LNCAP (cell line): Measurements from ENCODE around the gene ZSCAN22.

Experiments
- TF ChIP-seq, protein P1 (sequence below): fragments of 450-650 bp; IDR thresholded peaks from 2 replicates; pipeline ENCODE4 v1.5.1; 2017; ENCODE audit warnings: mild to moderate bottlenecking

The ZSCAN22 gene

DNA sequence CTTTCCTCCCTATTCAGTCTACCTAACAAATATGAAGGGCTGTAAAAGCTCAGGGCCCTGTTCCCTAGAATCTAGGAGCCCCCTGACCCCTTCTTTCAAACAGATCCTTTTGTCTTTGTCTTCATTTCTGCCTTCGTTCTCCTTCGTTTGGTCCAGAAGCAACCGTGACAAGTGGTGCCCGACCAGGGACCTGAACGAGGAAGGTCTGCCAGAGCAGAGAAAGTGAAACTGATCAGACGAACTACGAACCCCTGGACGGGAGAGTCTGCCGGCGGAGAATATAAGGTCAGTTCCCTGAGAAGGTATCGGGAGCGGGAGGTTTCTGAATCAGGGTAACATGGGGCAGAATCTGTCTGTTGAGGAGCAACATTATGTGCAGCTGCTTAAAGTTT lies 20.9 kb upstream of the ZSCAN22 start:
- TF ChIP-seq, protein P1, sequence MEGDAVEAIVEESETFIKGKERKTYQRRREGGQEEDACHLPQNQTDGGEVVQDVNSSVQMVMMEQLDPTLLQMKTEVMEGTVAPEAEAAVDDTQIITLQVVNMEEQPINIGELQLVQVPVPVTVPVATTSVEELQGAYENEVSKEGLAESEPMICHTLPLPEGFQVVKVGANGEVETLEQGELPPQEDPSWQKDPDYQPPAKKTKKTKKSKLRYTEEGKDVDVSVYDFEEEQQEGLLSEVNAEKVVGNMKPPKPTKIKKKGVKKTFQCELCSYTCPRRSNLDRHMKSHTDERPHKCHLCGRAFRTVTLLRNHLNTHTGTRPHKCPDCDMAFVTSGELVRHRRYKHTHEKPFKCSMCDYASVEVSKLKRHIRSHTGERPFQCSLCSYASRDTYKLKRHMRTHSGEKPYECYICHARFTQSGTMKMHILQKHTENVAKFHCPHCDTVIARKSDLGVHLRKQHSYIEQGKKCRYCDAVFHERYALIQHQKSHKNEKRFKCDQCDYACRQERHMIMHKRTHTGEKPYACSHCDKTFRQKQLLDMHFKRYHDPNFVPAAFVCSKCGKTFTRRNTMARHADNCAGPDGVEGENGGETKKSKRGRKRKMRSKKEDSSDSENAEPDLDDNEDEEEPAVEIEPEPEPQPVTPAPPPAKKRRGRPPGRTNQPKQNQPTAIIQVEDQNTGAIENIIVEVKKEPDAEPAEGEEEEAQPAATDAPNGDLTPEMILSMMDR: no peak

DNA sequence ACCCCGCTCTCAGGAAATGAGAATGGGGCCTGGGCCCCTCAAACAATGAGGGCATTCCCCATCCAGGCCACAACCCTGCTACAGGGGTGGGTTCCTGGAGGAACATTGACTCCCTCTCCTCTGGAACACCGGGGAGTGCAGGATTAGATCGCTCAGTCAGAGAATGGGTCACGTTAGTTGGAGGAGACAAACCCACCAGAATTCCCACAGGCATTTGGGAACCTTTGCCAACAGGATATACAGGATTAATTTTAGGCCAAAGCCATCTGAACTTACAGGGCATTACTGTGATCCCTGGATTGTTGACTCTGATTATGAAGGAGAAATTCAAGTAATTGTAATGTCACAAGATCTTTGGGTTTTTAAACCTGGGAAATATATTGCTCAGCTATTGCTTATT lies 19.1 kb upstream of the ZSCAN22 start:
- TF ChIP-seq, protein P1: no peak

DNA sequence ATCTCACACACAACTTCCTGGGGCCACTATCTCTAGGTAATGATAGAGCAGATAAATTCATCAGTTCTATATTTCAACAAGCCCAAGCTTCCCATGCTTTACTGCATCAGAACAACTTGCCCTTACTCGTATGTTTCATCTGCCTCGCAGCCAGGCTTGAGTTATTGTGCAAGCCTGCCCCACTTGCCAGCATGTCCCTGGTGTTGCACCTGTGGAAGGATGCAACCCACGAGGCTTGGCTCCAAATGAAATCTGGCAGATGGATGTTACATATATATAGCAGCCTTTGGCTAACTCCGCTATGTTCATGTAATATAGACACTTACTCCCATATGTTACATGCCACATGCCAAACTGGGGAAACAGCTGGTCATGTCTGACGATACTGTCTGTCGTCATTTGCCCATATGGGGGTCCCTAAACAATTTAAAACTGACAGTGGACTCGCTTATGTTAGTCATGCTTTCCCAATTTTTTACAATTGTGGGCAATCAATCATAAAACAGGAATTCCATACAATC lies 15.4 kb upstream of the ZSCAN22 start:
- TF ChIP-seq, protein P1: no peak

DNA sequence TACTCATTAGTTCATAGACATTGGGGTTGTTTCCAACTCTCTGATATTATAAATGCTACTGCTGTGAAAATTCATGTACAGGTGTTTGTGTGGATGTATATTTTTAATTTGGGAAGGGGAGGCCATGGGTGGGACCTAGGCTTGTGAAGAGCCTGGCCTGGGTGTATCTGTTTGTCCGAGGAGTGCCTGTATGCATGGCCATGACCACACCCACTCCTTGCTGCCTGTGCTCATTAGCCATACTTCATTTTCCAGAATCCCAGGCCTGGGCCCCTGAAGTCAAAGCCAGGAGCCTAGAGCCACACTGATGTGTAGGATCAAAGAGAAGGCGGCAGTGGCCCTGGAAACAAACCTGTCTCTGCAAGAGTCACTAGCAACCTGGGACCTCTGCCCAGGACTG lies 11.2 kb upstream of the ZSCAN22 start:
- TF ChIP-seq, protein P1: no peak

DNA sequence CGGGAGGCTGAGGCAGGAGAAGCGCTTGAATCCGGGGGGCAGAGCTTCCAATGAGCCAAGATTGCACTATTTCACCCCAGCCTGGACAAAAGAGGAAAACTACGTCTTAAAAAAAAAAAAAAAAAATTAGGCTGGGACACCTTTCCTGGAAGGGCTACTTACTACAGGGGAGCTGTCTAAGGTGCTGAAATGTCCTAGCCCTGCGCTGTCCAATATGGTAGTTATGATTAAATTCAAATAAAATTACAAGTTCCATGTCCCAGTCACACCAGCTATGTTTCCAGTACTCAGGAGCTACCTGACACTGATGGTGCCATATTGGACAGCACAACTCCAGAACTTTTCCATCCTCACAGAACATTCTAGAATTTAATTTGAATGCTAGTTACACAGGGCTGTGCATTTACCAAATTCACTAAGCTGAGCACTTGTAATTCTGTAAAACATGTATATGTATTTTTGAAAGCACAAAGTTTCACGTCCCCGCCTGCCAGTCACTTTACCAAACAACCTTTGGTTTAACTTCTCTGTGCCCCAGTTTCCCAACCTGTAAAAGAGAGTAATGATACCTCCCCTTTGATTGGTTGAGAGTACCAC lies 9.2 kb upstream of the ZSCAN22 start:
- TF ChIP-seq, protein P1: no peak

DNA sequence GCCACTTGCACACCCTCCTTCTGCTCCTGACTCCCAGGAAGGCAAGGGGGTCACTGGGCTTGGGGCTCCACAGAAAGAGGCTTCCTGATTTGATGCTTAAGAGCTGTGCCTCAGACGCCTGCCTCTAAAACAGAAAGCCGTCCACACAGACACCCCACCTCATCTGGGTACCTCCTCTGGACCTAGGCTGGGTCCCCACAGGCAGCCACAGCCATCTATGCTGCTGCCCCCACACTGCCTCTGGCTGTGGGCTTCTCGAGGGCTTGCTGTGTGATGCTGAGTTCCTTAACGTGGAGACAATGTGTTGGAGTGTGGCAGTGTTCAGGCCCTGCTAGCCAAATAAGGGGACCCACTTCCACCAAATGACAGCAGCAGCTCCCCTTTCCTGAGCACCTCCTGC lies 8.5 kb upstream of the ZSCAN22 start:
- TF ChIP-seq, protein P1: no peak

DNA sequence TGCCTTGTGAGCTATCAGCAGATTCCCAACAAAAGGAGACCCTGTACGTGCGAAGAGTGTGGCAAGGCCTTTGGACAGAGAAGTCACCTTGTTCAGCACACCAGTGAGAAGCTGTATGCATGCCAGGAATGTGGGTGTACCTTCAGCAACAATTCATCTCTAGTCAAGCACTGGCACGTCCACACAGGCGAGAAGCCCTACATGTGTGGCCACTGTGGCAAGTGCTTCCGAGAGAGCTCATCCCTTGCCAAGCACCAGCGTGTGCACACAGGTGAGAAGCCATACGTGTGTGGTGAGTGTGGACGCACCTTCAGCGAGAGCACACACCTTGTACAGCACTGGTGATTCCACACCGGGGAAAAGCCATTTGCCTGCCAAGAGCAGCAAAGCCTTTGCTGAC lies 7.6 kb upstream of the ZSCAN22 start:
- TF ChIP-seq, protein P1: no peak
